Vagina (tissue), 2 donors: Measurements from ENCODE around the gene MS4A6E.

Experiments
- POLR2AphosphoS5 ChIP-seq, 2 donors: sonication (generic); formaldehyde crosslinking; IDR thresholded peaks; one replicate each; pipeline ENCODE4 v1.9.0; 2017; ENCODE audit warnings: antibody characterized with exemption in 2 of 2, mild to moderate bottlenecking in 2 of 2, low read depth in 1 of 2; ENCODE audit not compliant: insufficient read depth in 1 of 2
- TF ChIP-seq, protein P1 (sequence below), 3 experiments: fragments of 450-650 bp in 2 of 3; fragments of 200-600 bp in 1 of 3; sonication (generic) in 1 of 3; IDR thresholded peaks; one replicate each; pipeline ENCODE4 v1.5.1; 2017 to 2019; ENCODE audit warnings: antibody characterized with exemption in 3 of 3, mild to moderate bottlenecking in 2 of 3, moderate library complexity in 2 of 3

- TF ChIP-seq, protein P1, sequence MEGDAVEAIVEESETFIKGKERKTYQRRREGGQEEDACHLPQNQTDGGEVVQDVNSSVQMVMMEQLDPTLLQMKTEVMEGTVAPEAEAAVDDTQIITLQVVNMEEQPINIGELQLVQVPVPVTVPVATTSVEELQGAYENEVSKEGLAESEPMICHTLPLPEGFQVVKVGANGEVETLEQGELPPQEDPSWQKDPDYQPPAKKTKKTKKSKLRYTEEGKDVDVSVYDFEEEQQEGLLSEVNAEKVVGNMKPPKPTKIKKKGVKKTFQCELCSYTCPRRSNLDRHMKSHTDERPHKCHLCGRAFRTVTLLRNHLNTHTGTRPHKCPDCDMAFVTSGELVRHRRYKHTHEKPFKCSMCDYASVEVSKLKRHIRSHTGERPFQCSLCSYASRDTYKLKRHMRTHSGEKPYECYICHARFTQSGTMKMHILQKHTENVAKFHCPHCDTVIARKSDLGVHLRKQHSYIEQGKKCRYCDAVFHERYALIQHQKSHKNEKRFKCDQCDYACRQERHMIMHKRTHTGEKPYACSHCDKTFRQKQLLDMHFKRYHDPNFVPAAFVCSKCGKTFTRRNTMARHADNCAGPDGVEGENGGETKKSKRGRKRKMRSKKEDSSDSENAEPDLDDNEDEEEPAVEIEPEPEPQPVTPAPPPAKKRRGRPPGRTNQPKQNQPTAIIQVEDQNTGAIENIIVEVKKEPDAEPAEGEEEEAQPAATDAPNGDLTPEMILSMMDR (IDR thresholded peaks at IDR 0.05) = no peak
- TF ChIP-seq POLR2AphosphoS5 (IDR thresholded peaks at IDR 0.05; ENCODE audit: insufficient read depth in 1 of 2, low read depth in 1 of 2) = no peak
Observed at GRCh38 chr11:60347084-60347797, 20.2 kb downstream of the MS4A6E start.
